HS-27A (cell line): Measurements from ENCODE around the gene BICDL1.
"Not testable (repeated sequence)": the region's sequence is repeated elsewhere in the genome, so short reads cannot be mapped to it uniquely, and the experiment has no call there.

Source experiments
- DNase-seq: peaks from one replicate; pipeline ENCODE4 v3.0.0-alpha.2; 2012; ENCODE audit warnings: low read depth, missing footprints

The BICDL1 gene, protein sequence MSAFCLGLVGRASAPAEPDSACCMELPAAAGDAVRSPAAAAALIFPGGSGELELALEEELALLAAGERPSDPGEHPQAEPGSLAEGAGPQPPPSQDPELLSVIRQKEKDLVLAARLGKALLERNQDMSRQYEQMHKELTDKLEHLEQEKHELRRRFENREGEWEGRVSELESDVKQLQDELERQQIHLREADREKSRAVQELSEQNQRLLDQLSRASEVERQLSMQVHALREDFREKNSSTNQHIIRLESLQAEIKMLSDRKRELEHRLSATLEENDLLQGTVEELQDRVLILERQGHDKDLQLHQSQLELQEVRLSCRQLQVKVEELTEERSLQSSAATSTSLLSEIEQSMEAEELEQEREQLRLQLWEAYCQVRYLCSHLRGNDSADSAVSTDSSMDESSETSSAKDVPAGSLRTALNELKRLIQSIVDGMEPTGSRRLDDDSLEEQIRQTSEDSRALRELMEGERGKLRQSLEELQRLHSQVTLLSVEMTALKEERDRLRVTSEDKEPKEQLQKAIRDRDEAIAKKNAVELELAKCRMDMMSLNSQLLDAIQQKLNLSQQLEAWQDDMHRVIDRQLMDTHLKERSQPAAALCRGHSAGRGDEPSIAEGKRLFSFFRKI

DNA sequence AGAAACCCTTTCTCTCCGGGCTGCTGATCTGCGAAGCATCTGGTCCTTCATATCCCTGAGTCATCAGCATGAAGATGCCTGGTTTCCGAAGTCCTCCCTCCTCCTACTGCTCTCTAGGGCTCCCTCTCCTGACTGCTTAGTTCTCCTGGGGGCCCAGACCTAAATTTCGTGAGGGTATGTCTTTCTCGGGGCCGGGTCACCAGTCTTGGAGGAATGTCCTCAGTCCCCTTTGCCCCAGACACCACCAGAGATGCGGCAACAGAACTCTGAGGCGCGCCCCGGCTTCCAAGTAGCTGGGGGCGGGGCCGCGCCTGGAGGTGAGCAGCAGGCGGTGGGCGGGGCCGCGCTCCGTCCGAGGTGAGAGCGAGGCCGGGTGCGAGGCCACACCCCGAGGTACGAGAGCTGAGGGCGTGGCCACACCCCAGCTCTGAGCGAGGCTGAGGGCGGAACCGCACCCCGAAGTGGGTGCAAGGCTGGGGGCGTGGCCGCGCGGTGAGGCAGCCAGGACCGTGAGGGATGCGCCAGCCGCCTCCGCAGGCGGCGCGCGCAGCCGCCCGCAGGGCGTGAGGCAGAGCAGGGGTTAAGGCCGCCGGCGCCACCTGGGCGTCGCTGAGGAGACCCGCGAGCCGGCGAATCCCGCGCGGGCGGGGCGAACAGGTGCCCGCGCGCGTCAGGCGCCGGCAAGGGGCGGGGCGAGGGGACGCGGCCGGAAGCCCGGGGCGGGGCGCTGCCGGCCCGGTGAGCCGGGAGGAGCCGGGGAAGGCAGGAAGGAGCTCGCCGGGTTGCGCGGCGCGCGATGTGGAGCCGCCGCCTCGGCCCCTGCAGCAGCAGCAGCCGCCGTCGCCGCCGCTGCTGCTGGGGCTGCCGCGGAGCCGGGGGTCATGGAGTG, at the start of gene BICDL1:
Gene BICDL1 (plus strand): TSS at position 765 of the 889 bp plus-strand sequence. CDS start 633 bp downstream, outside the sequence.
- DNase-seq = no peak

DNA sequence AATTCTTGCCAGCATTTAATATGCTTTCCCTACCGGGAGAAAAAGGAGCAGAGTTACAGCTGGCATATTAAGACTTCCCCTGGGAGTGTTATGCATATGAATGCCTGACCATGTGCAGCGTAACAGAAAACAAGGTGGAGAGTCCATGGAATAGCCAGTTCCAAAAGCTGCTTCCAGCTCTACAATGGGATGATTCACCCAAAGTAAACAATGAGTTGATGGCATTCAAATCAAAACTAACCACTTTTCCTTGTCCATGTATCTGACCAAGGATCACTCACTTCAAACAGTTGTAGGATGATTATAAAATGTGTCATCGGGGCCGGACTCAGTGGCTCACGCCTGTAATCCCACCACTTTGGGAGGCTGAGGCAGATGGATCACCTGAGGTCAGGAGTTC, 48.1 kb upstream of the BICDL1 start:
- peak; percentile 35 for DNase-seq

GRCh38 chr12:119942386-119942785, 46.6 kb upstream of the BICDL1 start:
- DNase-seq = no peak

DNA sequence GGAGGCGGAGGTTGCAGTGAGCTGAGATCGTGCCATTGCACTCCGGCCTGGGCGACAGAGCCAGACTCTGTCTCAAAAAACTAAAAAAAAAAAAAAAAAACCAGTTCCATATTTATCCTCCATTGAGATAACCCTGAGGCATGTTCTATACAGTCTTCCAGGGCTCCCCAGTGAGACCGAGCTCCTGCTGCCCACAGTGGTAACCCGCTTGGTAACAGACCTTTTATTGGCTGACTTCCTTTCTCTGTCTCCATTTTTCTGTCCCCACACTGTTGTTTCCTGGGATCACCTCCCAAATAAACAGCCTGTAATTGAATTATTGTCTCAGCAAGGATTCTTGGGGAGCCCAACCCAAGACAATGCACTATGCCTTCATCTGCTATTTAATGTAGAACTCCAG, 42.8 kb upstream of the BICDL1 start:
- no peak for DNase-seq

DNA sequence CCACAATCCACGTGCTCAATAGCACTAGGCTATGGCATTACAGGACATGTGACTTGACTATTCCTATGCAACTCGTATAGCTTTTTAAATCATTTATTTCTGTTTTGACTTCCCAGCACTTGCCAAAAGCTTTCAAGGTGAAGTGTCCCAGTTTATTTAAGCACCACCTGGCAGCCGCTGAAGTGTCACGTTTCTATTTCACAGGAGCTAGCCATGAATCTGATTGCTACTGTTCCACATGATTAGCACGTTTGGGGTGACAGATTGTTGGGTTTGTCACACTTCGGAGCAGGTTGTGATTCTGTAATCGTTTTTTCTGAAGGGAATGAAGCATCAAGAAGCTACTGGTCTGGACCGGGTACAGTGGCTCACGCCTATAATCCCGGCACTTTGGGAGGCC, 39.9 kb upstream of the BICDL1 start:
- no peak for DNase-seq

DNA sequence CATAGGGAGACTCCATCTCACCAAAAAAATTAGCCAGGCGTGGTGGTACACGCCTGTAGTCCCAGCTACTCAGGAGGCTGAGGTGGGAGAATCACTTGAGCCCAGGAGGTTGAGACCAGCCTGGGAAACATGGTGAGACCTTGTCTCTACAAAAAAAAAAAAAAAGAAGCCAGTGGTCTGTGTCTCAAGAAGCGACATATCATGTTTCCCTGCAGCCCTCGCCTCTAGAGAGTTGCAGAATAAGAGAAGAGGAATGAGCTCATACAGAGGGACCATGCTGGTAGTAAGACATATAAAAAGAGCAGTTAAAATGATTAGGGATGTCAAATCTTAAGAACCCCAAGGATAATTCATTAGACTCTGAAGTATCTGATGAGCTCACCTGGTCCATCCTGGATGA, 39.4 kb upstream of the BICDL1 start:
- no peak for DNase-seq

GRCh38 chr12:119956047-119956446, 33.0 kb upstream of the BICDL1 start:
- DNase-seq = no peak

GRCh38 chr12:119957135-119957534, 31.9 kb upstream of the BICDL1 start:
- DNase-seq = no peak

DNA sequence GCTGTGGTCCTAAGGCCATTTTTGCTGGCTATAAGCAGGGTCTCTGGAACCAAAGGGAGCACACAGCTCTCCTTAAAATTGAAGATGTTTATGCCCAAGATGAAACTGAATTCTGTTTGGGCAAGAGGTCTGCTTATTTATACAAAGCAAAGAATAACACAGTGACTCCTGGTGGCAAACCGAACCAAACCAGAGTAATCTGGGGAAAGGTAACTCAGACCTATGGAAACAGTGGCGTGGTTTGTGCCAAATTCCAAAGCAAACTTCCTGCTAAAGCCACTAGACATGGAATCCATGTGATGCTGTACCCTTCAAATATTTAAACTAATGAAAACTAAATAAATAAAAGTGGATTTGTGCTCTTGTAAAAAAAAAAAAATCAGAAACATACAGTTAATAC, 29.6 kb upstream of the BICDL1 start:
- DNase-seq = no peak

DNA sequence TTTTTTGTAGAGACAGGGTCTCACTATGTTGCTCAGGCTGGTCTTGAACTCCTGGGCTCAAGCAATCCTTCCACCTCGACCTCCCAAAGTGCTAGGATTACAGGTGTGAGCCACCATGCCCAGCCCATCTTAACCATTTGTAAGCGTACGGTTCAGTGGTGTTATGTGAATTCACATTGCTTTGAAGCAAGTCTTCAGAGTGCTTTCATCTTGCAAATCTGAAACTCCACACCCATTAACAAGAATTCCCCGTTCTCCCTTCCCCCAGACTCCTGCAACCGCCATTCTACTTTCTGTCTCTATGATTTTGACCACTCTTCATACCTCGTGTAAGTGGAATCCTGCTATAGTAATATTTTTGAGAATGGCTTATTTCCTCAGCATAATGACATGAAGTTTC, 24.9 kb upstream of the BICDL1 start:
- no peak for DNase-seq

GRCh38 chr12:119964929-119965328, 24.1 kb upstream of the BICDL1 start:
- no peak for DNase-seq

DNA sequence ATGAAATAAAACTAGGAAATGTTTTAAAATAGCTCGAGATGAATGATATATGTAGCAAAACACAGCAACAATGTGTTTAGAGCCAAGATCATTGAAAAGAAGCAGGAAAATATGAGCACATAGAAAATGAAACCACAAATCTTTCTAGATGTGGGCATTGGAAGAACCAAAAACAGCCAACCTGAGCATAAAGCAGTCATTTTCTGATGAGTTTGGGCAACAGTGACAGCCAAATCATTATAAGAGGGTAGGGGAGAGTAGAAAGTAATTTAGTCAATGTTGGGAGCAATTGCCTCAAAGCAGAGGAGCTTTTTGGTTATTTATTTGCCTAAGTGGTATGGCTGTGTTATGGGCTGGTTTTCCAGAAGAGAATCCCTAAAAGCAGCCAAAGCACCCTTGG, 8.8 kb upstream of the BICDL1 start:
- no peak for DNase-seq

- not testable (repeated sequence) for DNase-seq
These were observed 8.3 kb upstream of the BICDL1 start for GRCh38 chr12:119980702-119981101.

GRCh38 chr12:119989361-119989730, 310 bp downstream of the BICDL1 start:
- DNase-seq = no peak

DNA sequence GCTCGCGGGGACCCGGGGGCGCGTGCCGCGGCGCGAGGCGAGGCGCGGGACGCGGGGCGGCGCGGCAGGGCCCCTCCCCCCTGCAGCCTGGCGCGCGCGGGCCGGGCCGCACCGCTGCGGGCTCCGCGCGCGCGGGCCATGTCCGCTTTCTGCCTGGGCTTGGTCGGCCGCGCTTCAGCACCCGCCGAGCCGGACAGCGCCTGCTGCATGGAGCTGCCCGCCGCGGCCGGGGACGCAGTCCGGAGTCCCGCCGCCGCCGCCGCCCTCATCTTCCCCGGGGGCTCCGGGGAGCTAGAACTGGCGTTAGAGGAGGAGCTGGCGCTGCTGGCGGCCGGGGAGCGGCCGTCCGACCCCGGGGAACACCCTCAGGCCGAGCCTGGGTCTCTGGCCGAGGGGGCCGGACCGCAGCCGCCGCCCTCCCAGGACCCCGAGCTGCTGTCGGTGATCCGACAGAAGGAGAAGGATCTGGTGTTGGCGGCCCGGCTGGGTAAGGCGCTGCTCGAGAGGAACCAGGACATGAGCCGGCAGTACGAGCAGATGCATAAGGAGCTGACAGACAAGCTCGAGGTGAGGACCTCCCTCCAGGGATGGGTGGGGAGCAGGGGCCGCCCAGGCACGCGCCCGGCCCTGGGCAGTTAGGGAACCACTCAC, 820 bp downstream of the BICDL1 start:
- no peak for DNase-seq

DNA sequence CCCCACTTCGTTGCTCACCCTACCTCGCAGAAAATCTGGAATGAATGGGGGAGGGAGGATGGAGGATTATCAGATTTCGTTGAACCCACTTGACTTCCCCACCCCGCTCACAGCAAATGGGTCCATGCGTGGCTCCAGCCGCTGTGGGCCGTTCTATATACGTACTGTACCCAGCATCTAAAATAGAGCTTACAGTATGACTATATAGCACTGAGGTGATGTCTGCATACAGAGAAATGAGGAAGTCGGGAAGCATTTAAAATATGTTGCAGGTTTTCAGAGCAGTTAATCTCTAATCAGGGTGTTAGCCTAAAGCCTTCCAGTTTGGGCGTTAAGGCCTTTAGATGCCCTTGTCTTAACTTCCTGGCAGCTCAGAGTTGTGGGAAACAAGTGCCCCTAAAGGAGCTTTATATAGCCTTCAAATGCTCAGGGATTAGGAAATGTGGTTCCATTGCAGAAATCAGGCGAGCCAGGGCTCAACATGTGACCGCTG, 1.4 kb downstream of the BICDL1 start:
- DNase-seq = no peak

DNA sequence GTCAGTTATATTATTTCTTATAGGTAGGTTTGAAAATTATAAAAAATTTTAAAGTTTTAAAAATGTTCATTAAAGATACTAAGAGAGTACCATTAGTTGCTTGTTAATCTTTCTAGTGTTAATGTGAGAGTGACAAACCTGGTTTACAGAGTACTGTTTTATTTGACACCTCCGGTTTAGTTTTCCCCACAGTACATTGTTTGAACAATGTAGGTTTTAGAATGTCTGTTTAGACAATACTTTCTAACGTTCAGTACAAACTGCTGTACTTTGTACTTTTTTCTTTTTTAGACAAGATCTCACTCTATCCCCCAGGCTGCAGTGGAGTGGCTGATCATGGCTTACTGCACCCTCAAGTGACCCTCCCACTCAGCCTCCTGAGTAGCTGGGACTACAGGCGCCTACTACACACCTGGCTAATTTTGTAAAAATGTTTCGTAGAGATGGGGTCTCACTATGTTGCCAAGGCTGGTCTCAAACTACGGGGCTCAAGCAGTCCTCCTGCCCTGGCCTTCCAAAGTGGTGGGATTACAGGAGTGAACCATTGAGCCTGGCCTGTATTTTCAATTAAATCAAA, 3.2 kb downstream of the BICDL1 start:
- no peak for DNase-seq

GRCh38 chr12:119994892-119995658, 6.0 kb downstream of the BICDL1 start:
- DNase-seq = no peak

DNA sequence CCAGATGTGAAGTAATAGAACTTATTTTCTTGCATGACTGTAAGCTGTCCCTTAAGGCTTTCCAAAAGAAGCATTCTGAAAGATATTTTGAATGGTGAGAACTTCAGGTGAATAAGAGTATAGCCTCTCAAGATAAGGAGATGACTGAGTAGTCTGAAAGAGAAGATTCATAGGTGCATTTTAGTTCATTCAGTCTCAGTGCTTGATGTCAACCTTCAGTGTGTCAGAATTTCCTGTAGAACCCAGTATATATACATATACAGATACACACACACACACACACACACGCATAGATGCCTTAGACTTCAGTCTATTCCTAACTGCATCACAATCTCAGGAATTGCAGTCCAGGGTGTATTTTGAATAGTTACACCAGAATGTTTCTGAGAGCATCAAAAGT, 7.4 kb downstream of the BICDL1 start:
- no peak for DNase-seq

- DNase-seq = no peak
These were observed 9.6 kb downstream of the BICDL1 start for GRCh38 chr12:119998471-119999245.
